ENCODE data around the gene DTNA.
"Not testable (repeated sequence)": the region's sequence is repeated elsewhere in the genome, so short reads cannot be mapped to it uniquely, and the experiment has no call there.

The DTNA gene

GRCh38 chr18:34863702-34864101 is 153.6 kb downstream of the DTNA start:
- no peak for FAIRE-seq

GRCh38 chr18:34864836-34865497 is 154.9 kb downstream of the DTNA start:
- FAIRE-seq: no peak

- no peak for FAIRE-seq
Observed at GRCh38 chr18:34866310-34866709, 156.2 kb downstream of the DTNA start.

- peak; percentile 70 for FAIRE-seq
Observed at GRCh38 chr18:34866739-34867138, 156.6 kb downstream of the DTNA start.

- FAIRE-seq: no peak
Observed at GRCh38 chr18:34867520-34867919, 157.4 kb downstream of the DTNA start.

- no peak for FAIRE-seq
Observed at GRCh38 chr18:34870555-34871310, 160.6 kb downstream of the DTNA start.

GRCh38 chr18:34871435-34871834 is 161.3 kb downstream of the DTNA start:
- no peak for FAIRE-seq

- no peak for FAIRE-seq
Observed at GRCh38 chr18:34872066-34872465, 162.0 kb downstream of the DTNA start.

- FAIRE-seq: no peak
Observed at GRCh38 chr18:34873986-34874580, 164.0 kb downstream of the DTNA start.

- FAIRE-seq: no peak
Observed at GRCh38 chr18:34875150-34875549, 165.1 kb downstream of the DTNA start.

- FAIRE-seq: no peak
Observed at GRCh38 chr18:34880403-34880802, 170.3 kb downstream of the DTNA start.

- FAIRE-seq: peak; percentile 61
Observed at GRCh38 chr18:34880882-34881834, 171.1 kb downstream of the DTNA start.

GRCh38 chr18:34884436-34884835 is 174.3 kb downstream of the DTNA start:
- FAIRE-seq: no peak

- no peak for FAIRE-seq
Observed at GRCh38 chr18:34886177-34886576, 176.1 kb downstream of the DTNA start.

GRCh38 chr18:34887881-34888580 is 177.9 kb downstream of the DTNA start:
- no peak for FAIRE-seq

- FAIRE-seq: no peak
Observed at GRCh38 chr18:34890486-34891085, 180.5 kb downstream of the DTNA start.

- no peak for FAIRE-seq
Observed at GRCh38 chr18:34892379-34892778, 182.3 kb downstream of the DTNA start.

GRCh38 chr18:34893239-34893638 is 183.1 kb downstream of the DTNA start:
- no peak for FAIRE-seq

GRCh38 chr18:34901299-34901698 is 191.2 kb downstream of the DTNA start:
- peak; percentile 58 for FAIRE-seq

- FAIRE-seq: no peak
Observed at GRCh38 chr18:34904994-34905393, 194.9 kb downstream of the DTNA start.

- not testable (repeated sequence) for FAIRE-seq
Observed at GRCh38 chr18:34906985-34907384, 196.9 kb downstream of the DTNA start.

Data from A204.1 (cell line).